C4-2B (cell line): ENCODE results near the gene TIMP3.

ENCODE experiments used
- H3K27ac ChIP-seq: fragments of 450-650 bp; 2 replicates; pipeline ENCODE4 v1.5.1; 2017
- ZFX ChIP-seq: fragments of 450-650 bp; IDR thresholded peaks from 2 replicates; pipeline ENCODE4 v1.6.1; 2017
- TF ChIP-seq, protein P1 (sequence below): fragments of 450-650 bp; conservative IDR thresholded peaks from 2 replicates; pipeline ENCODE4 v1.5.1; 2017; ENCODE audit warnings: mild to moderate bottlenecking

TIMP3 gene

DNA sequence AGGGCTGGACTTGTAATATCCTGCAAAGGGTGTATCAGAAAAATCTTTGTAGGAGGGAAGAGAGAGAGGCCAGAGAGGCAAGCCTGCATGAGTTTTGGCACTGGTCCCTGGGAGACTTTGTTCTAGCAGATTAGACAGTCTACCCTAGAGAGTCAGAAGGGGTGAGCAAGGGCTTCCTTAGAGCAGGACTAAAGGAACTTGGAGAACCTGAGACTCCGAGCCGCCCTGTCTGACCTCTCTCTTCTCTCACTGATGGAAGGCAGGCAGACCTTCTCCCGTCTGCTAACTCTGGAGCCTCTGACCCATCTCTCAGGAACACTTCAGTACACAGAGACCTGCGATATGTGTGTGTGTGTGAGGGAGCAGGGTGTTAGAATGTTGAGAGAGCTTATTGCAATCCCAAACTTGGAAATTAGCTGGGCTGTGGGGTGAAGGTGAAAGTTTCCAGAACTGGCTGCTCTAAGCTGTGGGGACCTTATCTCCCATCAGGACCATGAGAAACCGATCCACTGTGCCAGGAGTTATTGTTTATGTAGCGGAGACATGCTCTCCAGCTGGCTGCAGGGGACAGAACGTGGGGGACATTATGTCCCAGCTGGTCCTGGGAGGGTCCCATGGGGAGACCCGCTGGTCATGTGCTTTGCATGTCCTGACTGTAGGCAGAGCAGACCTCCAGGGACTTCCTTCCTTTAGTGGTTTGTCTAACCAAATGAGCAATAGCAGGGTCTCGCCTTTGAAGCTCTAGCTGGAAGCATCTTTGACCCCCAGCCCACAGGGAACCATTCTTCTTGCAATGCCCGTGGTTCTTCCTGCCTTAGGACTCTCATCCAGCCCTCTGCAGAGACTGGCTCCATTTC, 51.1 kb downstream of the TIMP3 start:
- no peak for TF ChIP-seq ZFX
- TF ChIP-seq, protein P1, sequence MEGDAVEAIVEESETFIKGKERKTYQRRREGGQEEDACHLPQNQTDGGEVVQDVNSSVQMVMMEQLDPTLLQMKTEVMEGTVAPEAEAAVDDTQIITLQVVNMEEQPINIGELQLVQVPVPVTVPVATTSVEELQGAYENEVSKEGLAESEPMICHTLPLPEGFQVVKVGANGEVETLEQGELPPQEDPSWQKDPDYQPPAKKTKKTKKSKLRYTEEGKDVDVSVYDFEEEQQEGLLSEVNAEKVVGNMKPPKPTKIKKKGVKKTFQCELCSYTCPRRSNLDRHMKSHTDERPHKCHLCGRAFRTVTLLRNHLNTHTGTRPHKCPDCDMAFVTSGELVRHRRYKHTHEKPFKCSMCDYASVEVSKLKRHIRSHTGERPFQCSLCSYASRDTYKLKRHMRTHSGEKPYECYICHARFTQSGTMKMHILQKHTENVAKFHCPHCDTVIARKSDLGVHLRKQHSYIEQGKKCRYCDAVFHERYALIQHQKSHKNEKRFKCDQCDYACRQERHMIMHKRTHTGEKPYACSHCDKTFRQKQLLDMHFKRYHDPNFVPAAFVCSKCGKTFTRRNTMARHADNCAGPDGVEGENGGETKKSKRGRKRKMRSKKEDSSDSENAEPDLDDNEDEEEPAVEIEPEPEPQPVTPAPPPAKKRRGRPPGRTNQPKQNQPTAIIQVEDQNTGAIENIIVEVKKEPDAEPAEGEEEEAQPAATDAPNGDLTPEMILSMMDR = no peak
- no peak overlapping the region for H3K27ac ChIP-seq

DNA sequence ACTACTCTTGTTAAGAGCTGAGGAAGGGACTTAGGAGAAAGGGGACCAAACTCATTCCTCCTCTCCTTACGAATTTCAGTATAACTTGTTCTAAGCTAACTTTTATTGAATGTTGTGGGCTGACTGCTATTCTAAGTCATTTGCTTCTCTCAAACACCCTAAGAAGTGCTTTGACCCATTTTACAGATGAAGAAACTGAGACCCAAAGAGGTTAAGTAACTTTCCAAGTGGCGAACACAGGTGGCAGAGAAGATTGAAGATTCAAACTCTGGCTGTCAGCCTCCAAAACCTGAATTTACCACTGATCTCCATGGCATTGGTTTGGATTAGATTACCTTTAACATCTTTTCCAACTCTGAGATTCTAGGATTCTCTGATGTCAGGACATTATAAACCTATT, 52.2 kb downstream of the TIMP3 start:
- H3K27ac ChIP-seq = no peak overlapping the region
- no peak for TF ChIP-seq ZFX
- TF ChIP-seq, protein P1 = no peak

DNA sequence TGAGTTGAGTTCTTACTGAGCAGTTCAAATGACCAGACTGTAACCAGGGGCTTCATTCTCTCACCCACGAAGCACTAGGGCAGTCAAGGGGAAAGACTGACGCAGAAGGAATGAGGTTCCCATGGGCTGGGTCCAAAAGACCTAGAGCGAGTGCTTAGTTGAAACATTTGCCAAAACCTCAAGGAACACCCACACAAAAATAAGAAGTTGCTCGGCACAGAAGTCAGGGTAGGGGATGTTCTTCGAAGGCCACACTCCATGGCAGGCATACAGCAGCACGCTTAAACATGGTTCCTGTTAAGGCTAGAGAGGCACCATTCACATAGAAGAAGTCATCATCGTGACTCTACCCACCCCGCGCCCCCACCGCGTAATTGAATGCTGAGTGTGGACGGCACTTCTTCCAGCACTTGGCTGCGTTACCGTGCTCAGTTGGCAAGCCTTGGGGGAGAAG, 52.9 kb downstream of the TIMP3 start:
- no peak for TF ChIP-seq ZFX
- TF ChIP-seq, protein P1 = no peak
- H3K27ac ChIP-seq = no peak overlapping the region

DNA sequence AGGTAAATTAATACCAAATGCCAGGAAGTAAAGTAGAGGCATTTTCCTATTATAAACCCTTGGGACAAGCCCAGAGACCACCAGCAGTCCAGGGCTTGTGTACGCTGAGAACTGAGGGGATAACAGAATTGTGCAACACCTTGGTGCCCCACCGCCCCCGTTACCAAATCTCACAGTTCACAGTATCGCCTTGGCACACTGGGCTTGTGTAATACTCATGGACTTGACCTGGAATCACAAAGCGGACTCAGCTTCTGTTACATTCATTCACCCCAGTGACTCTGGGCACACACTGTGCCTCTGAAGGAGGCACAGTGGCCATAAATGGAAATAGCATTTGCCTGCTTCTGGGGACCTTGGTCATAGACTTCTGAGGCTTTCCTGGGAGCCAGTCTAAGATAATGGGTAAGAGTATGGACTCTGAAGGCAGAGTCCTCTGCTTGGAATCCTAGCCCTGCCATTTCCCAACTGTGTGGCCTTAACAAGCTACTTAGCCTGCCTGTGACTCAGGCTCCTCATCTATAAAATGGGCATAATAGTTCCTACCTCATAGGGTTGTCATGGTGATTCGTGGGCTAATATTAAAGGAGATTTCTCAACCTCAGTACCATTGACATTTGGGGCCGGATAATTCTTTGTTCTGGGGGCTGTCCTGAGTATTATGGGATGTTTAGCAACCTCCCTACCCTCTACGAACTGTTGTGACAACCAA, 53.7 kb downstream of the TIMP3 start:
- TF ChIP-seq, protein P1 = no peak
- no peak for TF ChIP-seq ZFX
- H3K27ac ChIP-seq = no peak overlapping the region

DNA sequence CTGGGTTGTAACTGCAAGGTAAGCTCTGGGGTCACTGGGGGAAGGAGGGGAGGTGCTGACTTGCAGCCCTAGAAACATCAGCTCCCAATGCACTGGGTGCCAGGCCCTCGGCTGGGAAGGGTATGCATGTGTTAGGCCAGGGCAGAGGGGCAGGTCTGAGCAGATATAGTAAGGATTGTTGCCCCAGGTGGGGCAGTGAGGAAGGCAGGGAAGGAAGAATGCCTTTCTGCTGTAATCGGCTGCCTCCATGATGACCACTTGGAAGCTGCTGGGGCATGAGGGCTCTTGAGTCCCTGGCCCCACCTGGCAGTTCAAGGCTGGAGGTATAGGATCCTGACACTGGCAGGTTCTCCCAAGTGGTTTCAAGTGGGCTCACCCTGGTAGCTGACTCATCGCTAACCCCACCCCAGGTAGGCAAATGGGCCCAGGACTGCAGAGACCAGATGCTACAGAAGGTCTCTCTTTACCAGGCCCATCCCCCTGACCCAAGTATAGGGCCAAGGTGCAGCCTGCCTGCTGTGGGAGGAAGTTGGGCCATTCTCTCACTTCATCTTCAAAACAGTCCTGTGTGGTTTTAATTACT, 56.7 kb downstream of the TIMP3 start:
- no peak for TF ChIP-seq ZFX
- TF ChIP-seq, protein P1 = no peak
- H3K27ac ChIP-seq = no peak overlapping the region

DNA sequence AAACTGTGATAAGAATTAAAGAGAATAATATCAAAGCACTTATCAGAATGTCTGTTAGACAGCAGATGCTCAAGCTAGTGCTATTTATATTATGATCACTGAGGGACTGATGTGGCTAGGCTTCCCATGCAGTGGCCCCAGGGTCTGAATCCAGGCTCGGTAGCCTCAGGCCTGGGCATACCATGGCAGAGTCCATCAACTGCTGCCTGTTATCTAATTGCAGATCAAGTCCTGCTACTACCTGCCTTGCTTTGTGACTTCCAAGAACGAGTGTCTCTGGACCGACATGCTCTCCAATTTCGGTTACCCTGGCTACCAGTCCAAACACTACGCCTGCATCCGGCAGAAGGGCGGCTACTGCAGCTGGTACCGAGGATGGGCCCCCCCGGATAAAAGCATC, 57.5 kb downstream of the TIMP3 start:
- TF ChIP-seq, protein P1 = no peak
- TF ChIP-seq ZFX = no peak
- no peak overlapping the region for H3K27ac ChIP-seq

DNA sequence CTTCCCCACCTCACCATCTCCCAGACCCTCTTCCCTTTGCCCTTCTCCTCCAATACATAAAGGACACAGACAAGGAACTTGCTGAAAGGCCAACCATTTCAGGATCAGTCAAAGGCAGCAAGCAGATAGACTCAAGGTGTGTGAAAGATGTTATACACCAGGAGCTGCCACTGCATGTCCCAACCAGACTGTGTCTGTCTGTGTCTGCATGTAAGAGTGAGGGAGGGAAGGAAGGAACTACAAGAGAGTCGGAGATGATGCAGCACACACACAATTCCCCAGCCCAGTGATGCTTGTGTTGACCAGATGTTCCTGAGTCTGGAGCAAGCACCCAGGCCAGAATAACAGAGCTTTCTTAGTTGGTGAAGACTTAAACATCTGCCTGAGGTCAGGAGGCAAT, 58.2 kb downstream of the TIMP3 start:
- no peak overlapping the region for H3K27ac ChIP-seq
- TF ChIP-seq, protein P1 = no peak
